Upper lobe of right lung (tissue), 1 donor: ENCODE results near the gene ATP4B. TPM values are rescaled to one million over a fixed set of nuclear protein-coding genes. Genes with fewer than 3 reads are reported as not detected.

Experiments
- ATAC-seq: fragments of 200-7000 bp; cut with Tn5 transposase; one replicate; pipeline ENCODE4 v1.9.1; 2020; ENCODE audit warnings: mild to moderate bottlenecking, moderate library complexity
- DNase-seq: peaks from one replicate; pipeline ENCODE4 v3.0.0-alpha.2; 2020
- H3K27ac ChIP-seq: fragments of 200-600 bp; one replicate; pipeline ENCODE4 v1.8.0; 2022
- H3K27me3 ChIP-seq: fragments of 200-600 bp; one replicate; pipeline ENCODE4 v1.8.0; 2022; ENCODE audit warnings: mild to moderate bottlenecking
- H3K36me3 ChIP-seq: fragments of 200-600 bp; one replicate; pipeline ENCODE4 v1.8.0; 2022
- H3K4me1 ChIP-seq: fragments of 200-600 bp; one replicate; pipeline ENCODE4 v1.8.0; 2022
- H3K4me3 ChIP-seq: fragments of 200-600 bp; one replicate; pipeline ENCODE4 v1.8.0; 2022; ENCODE audit warnings: mild to moderate bottlenecking
- H3K9me3 ChIP-seq: fragments of 200-600 bp; one replicate; pipeline ENCODE4 v1.8.0; 2022
- CTCF ChIP-seq: fragments of 200-600 bp; IDR thresholded peaks from one replicate; pipeline ENCODE4 v1.8.0; 2022; ENCODE audit warnings: antibody characterized with exemption
- intact Hi-C: fragments of 100-400 bp; cut with DNase I; formaldehyde crosslinking; loops from one replicate; pipeline ENCODE4 v1.11.0; 2022
- total RNA-seq: library from RNA; stranded (reverse); fragmentation: NEBNext Ultra II Directional; extraction: Animal tissue kit (Norgen Biotek cat#: 25700); gene quantifications from one replicate; pipeline ENCODE4 v1.2.1, GENCODE V29; 2021
- donor health status: DM: no; HTN: yes; CAD: no; lungs with severe emphysema.

Gene ATP4B
- total RNA-seq, 1 donor from 2014 or later = not detected

GRCh38 chr13:113659337-113659736 is 1.3 kb upstream of the ATP4B start:
- no peak for TF ChIP-seq CTCF
- intact Hi-C loops = no loop called here
- no peaks in the 10 kb centered on the region for H3K27me3 ChIP-seq
- H3K4me1 ChIP-seq = no peaks in the 10 kb centered on the region
- H3K4me3 ChIP-seq = no peak overlapping the region
- no peaks in the 10 kb centered on the region for H3K36me3 ChIP-seq
- no peaks in the 10 kb centered on the region for H3K9me3 ChIP-seq
- H3K27ac ChIP-seq = no peak overlapping the region
- DNase-seq (no peak), ATAC-seq (no peak)

- DNase-seq = peak; percentile 45
- H3K36me3 ChIP-seq = no peaks in the 10 kb centered on the region
- ATAC-seq = no peak
- no peaks in the 10 kb centered on the region for H3K4me1 ChIP-seq
- H3K27me3 ChIP-seq = no peaks in the 10 kb centered on the region
- TF ChIP-seq CTCF = no peak
- no peaks in the 10 kb centered on the region for H3K9me3 ChIP-seq
- no peak overlapping the region for H3K4me3 ChIP-seq
- intact Hi-C loops = no loop called here
- no peak overlapping the region for H3K27ac ChIP-seq
Observed at GRCh38 chr13:113658836-113659235, 838 bp upstream of the ATP4B start.

- no peak overlapping the region for H3K4me3 ChIP-seq
- intact Hi-C loops = no loop called here
- no peak for TF ChIP-seq CTCF
- no peaks in the 10 kb centered on the region for H3K27me3 ChIP-seq
- no peaks in the 10 kb centered on the region for H3K4me1 ChIP-seq
- DNase-seq (peak; percentile 60), ATAC-seq (no peak)
- no peaks in the 10 kb centered on the region for H3K9me3 ChIP-seq
- no peak overlapping the region for H3K27ac ChIP-seq
- H3K36me3 ChIP-seq = no peaks in the 10 kb centered on the region
Observed at GRCh38 chr13:113656831-113657671, 947 bp downstream of the ATP4B start.

GRCh38 chr13:113656003-113656588 is 1.9 kb downstream of the ATP4B start:
- no peak for ATAC-seq
- no peak overlapping the region for H3K27ac ChIP-seq

GRCh38 chr13:113655346-113656002 is 2.5 kb downstream of the ATP4B start:
- DNase-seq (peak; percentile 49), ATAC-seq (no peak)
- Histone ChIP-seq H3K36me3 (no peaks in the 10 kb centered on the region), H3K4me3 (no peak overlapping the region), H3K27me3 (no peaks in the 10 kb centered on the region), H3K4me1 (no peaks in the 10 kb centered on the region), H3K9me3 (no peaks in the 10 kb centered on the region), H3K27ac (no peak overlapping the region)
- intact Hi-C loops = no loop called here
- TF ChIP-seq CTCF = no peak

More at GRCh38 chr13:113656003-113656588, 1.9 kb downstream of the ATP4B start:
- DNase-seq = peak; percentile 54
- Histone ChIP-seq H3K9me3 (no peaks in the 10 kb centered on the region), H3K27me3 (no peaks in the 10 kb centered on the region), H3K4me1 (no peaks in the 10 kb centered on the region), H3K36me3 (no peaks in the 10 kb centered on the region), H3K4me3 (no peak overlapping the region)
- no peak for TF ChIP-seq CTCF
- intact Hi-C loops = no loop called here
